Activated CD4-positive, CD25-positive, alpha-beta regulatory T cell treated with anti-CD3 and anti-CD28 coated beads, Interleukin-2, amount 50 U/mL, for 72 hours (primary cell): Measurements from ENCODE around the gene GALNT16.
"Not testable (repeated sequence)": the region's sequence is repeated elsewhere in the genome, so short reads cannot be mapped to it uniquely, and the experiment has no call there.

ENCODE experiments used
- DNase-seq: peaks from one replicate; pipeline ENCODE4 v3.0.0; 2021

GALNT16 gene

GRCh38 chr14:69260190-69260860, 367 bp downstream of the GALNT16 start:
- no peak for DNase-seq

- DNase-seq, result peak; percentile 56
These were observed 1.1 kb downstream of the GALNT16 start for GRCh38 chr14:69260861-69261564.

GRCh38 chr14:69261761-69262331, 1.9 kb downstream of the GALNT16 start:
- no peak for DNase-seq

- DNase-seq, result no peak
These were observed 2.6 kb downstream of the GALNT16 start for GRCh38 chr14:69262516-69262915.

GRCh38 chr14:69263364-69263763, 3.4 kb downstream of the GALNT16 start:
- no peak for DNase-seq

GRCh38 chr14:69263771-69264170, 3.8 kb downstream of the GALNT16 start:
- no peak for DNase-seq

- DNase-seq, result no peak
These were observed 6.8 kb downstream of the GALNT16 start for GRCh38 chr14:69266572-69267345.

- no peak for DNase-seq
These were observed 7.5 kb downstream of the GALNT16 start for GRCh38 chr14:69267492-69267891.

GRCh38 chr14:69268223-69268622, 8.3 kb downstream of the GALNT16 start:
- DNase-seq, result no peak

- no peak for DNase-seq
These were observed 8.8 kb downstream of the GALNT16 start for GRCh38 chr14:69268763-69269162.

- no peak for DNase-seq
These were observed 9.4 kb downstream of the GALNT16 start for GRCh38 chr14:69269381-69269780.

GRCh38 chr14:69270097-69270496, 10.1 kb downstream of the GALNT16 start:
- DNase-seq, result no peak

GRCh38 chr14:69270795-69271708, 11.1 kb downstream of the GALNT16 start:
- no peak for DNase-seq

- no peak for DNase-seq
These were observed 14.4 kb downstream of the GALNT16 start for GRCh38 chr14:69274321-69274720.

GRCh38 chr14:69275331-69275730, 15.4 kb downstream of the GALNT16 start:
- no peak for DNase-seq

GRCh38 chr14:69277356-69277755, 17.4 kb downstream of the GALNT16 start:
- DNase-seq, result not testable (repeated sequence)

- DNase-seq, result no peak
These were observed 20.9 kb downstream of the GALNT16 start for GRCh38 chr14:69280746-69281291.

- no peak for DNase-seq
These were observed 21.7 kb downstream of the GALNT16 start for GRCh38 chr14:69281450-69282169.

- no peak for DNase-seq
These were observed 22.5 kb downstream of the GALNT16 start for GRCh38 chr14:69282448-69282847.

- DNase-seq, result no peak
These were observed 24.2 kb downstream of the GALNT16 start for GRCh38 chr14:69284170-69284569.

- DNase-seq, result no peak
These were observed 25.8 kb downstream of the GALNT16 start for GRCh38 chr14:69285661-69286255.
